Cardiac fibroblast (primary cell): ENCODE results near the gene VGLL3.

ENCODE experiments used
- DNase-seq, 2 donors: peaks; one replicate each; pipeline versions ENCODE4 v3.0.0 to v3.0.0-alpha.2; 2010; ENCODE audit warnings: low read depth in 2 of 2
- H3K4me3 ChIP-seq, 2 donors: replicated peaks in 1 of 2; 1 replicate in 1 of 2; 2 replicates in 1 of 2; pipeline ENCODE4 v1.5.1; 2011; ENCODE audit warnings: low read depth in 2 of 2, low read length in 2 of 2, mild to moderate bottlenecking in 2 of 2, moderate library complexity in 1 of 2
- CTCF ChIP-seq: IDR thresholded peaks from one replicate; pipeline ENCODE4 v1.5.1; 2011; ENCODE audit warnings: low read depth, mild to moderate bottlenecking, low read length, inconsistent platforms

VGLL3 gene

GRCh38 chr3:87009271-87009670, 18.3 kb upstream of the VGLL3 start:
- no peak for DNase-seq
- no peak overlapping the region for H3K4me3 ChIP-seq
- TF ChIP-seq CTCF, result no peak

GRCh38 chr3:87006844-87007439, 16.0 kb upstream of the VGLL3 start:
- no peak overlapping the region for H3K4me3 ChIP-seq
- peak; percentile 62 to 75 for DNase-seq
- TF ChIP-seq CTCF, result peak; percentile 57

- DNase-seq, result no peak
- H3K4me3 ChIP-seq, result no peak overlapping the region
- no peak for TF ChIP-seq CTCF
Measured at GRCh38 chr3:87004883-87005282, 13.9 kb upstream of the VGLL3 start.

GRCh38 chr3:87002346-87002745, 11.4 kb upstream of the VGLL3 start:
- H3K4me3 ChIP-seq, result no peak overlapping the region
- TF ChIP-seq CTCF, result no peak
- DNase-seq, result no peak

GRCh38 chr3:87001473-87002098, 10.6 kb upstream of the VGLL3 start:
- H3K4me3 ChIP-seq, result no peak overlapping the region
- no peak for TF ChIP-seq CTCF
- DNase-seq, result no peak

GRCh38 chr3:87000940-87001339, 10.0 kb upstream of the VGLL3 start:
- peak in 1 of 2 donors; percentile 18 for DNase-seq

More at GRCh38 chr3:87000940-87001339, 10.0 kb upstream of the VGLL3 start:
- H3K4me3 ChIP-seq, result no peak overlapping the region
- no peak for TF ChIP-seq CTCF
